Measurements from ENCODE around the gene CEP350. TPM values are rescaled to one million over a fixed set of nuclear protein-coding genes. Genes with fewer than 3 reads are reported as not detected.

Gene CEP350
- total RNA-seq, 2 donors from 2014 or later, result 43.3 to 67.4 TPM

- Histone ChIP-seq H3K9me3 (no peaks in the 10 kb centered on the region), H3K4me3 (no peak overlapping the region), H3K4me1 (replicated peaks) (no peaks in the 10 kb centered on the region), H3K36me3 (no peaks in the 10 kb centered on the region), H3K27me3 (replicated peaks; ENCODE audit: insufficient read depth) (no peaks in the 10 kb centered on the region), H3K27ac (no peak overlapping the region)
- intact Hi-C loops (cut with DNase I), result no loop called here
- no peak for DNase-seq (ENCODE audit: low spot score)
- TF ChIP-seq POLR2AphosphoS5 (IDR thresholded peaks at IDR 0.05) (no peak), CTCF (IDR thresholded peaks at IDR 0.05) (no peak), POLR2A (IDR thresholded peaks at IDR 0.05) (no peak)
- WGBS, result 85% methylated on average over 2 of the region's 2 CpGs
Observed at GRCh38 chr1:179933219-179933618, 21.4 kb upstream of the CEP350 start.

GRCh38 chr1:179935909-179936496 is 18.6 kb upstream of the CEP350 start:
- no peak for TF ChIP-seq POLR2AphosphoS5 (IDR thresholded peaks at IDR 0.05)
- no peak for TF ChIP-seq POLR2A (IDR thresholded peaks at IDR 0.05)
- no peak for TF ChIP-seq CTCF (IDR thresholded peaks at IDR 0.05)
- Histone ChIP-seq H3K27ac (no peak overlapping the region), H3K27me3 (replicated peaks; ENCODE audit: insufficient read depth) (no peaks in the 10 kb centered on the region), H3K4me1 (replicated peaks) (no peaks in the 10 kb centered on the region), H3K9me3 (no peaks in the 10 kb centered on the region), H3K36me3 (no peaks in the 10 kb centered on the region), H3K4me3 (no peak overlapping the region)
- WGBS, result 83% methylated on average over 1 of the region's 1 CpG
- intact Hi-C loops (cut with DNase I), result no loop called here
- DNase-seq (ENCODE audit: low spot score), result no peak

GRCh38 chr1:179937668-179938254 is 16.8 kb upstream of the CEP350 start:
- TF ChIP-seq CTCF (IDR thresholded peaks at IDR 0.05), result no peak

GRCh38 chr1:179938752-179939151 is 15.9 kb upstream of the CEP350 start:
- no peaks in the 10 kb centered on the region for H3K36me3 ChIP-seq
- DNase-seq (ENCODE audit: low spot score), result no peak
- TF ChIP-seq POLR2A (IDR thresholded peaks at IDR 0.05) (no peak), CTCF (IDR thresholded peaks at IDR 0.05) (no peak), POLR2AphosphoS5 (IDR thresholded peaks at IDR 0.05) (no peak)
- no peaks in the 10 kb centered on the region for H3K4me1 ChIP-seq (replicated peaks)
- no peak overlapping the region for H3K27ac ChIP-seq
- H3K9me3 ChIP-seq, result no peaks in the 10 kb centered on the region
- no peaks in the 10 kb centered on the region for H3K27me3 ChIP-seq (replicated peaks; ENCODE audit: insufficient read depth)
- intact Hi-C loops (cut with DNase I), result no loop called here
- no peak overlapping the region for H3K4me3 ChIP-seq
- WGBS, result 20% methylated on average over 2 of the region's 2 CpGs

More at GRCh38 chr1:179937668-179938254, 16.8 kb upstream of the CEP350 start:
- Histone ChIP-seq H3K27me3 (replicated peaks; ENCODE audit: insufficient read depth) (no peaks in the 10 kb centered on the region), H3K36me3 (no peaks in the 10 kb centered on the region), H3K9me3 (no peaks in the 10 kb centered on the region), H3K27ac (no peak overlapping the region), H3K4me1 (replicated peaks) (no peaks in the 10 kb centered on the region), H3K4me3 (no peak overlapping the region)
- no peak for DNase-seq (ENCODE audit: low spot score)
- intact Hi-C loops (cut with DNase I), result no loop called here

GRCh38 chr1:179939941-179940340 is 14.7 kb upstream of the CEP350 start:
- no peak overlapping the region for H3K4me3 ChIP-seq
- intact Hi-C loops (cut with DNase I), result no loop called here
- DNase-seq (ENCODE audit: low spot score), result no peak
- H3K4me1 ChIP-seq (replicated peaks), result no peaks in the 10 kb centered on the region
- no peaks in the 10 kb centered on the region for H3K9me3 ChIP-seq
- no peaks in the 10 kb centered on the region for H3K27me3 ChIP-seq (replicated peaks; ENCODE audit: insufficient read depth)
- TF ChIP-seq POLR2A (IDR thresholded peaks at IDR 0.05) (no peak), CTCF (IDR thresholded peaks at IDR 0.05) (no peak), POLR2AphosphoS5 (IDR thresholded peaks at IDR 0.05) (no peak)
- H3K27ac ChIP-seq, result no peak overlapping the region
- no peaks in the 10 kb centered on the region for H3K36me3 ChIP-seq
- 89% methylated on average over 1 of the region's 1 CpG for WGBS
